H1 (cell line): Measurements from ENCODE around the gene NECTIN3. TPM values are rescaled to one million over a fixed set of nuclear protein-coding genes. Genes with fewer than 3 reads are reported as not detected.

Experiments used
- CTCF ChIA-PET: fragments of 300-600 bp; sonication (Branson Sonifier 250); formaldehyde crosslinking; loops from one replicate; lab custom pipeline; 2021; ENCODE audit not compliant: partially characterized antibody; lab: Charles Lee
- POLR2A ChIA-PET: fragments of 300-600 bp; sonication (Branson Sonifier 250); formaldehyde crosslinking; loops from one replicate; lab custom pipeline; 2021; ENCODE audit warnings: inconsistent platforms; ENCODE audit not compliant: partially characterized antibody; lab: Charles Lee
- DNase-seq, 2 experiments: peaks; one replicate each; pipeline versions ENCODE4 v3.0.0 to v3.0.0-alpha.2; 2010 to 2022; ENCODE audit warnings: low spot score in 2 of 2, low read depth in 1 of 2, mixed read lengths in 1 of 2
- FAIRE-seq: peaks from 2 replicates; lab custom pipeline; 2011; peaks lifted over from hg19 to GRCh38; lab: Jason Lieb, UNC
- H2AFZ ChIP-seq: 2 replicates; pipeline ENCODE4 v1.8.1; 2012; ENCODE audit warnings: low read length, inconsistent platforms
- H2AK5ac ChIP-seq: 2 replicates; pipeline ENCODE4 v1.6.1; 2013; ENCODE audit warnings: low read depth, low read length
- H2BK120ac ChIP-seq: replicated peaks from 2 replicates; pipeline ENCODE3; 2013; ENCODE audit warnings: low read depth, low read length, inconsistent platforms
- H2BK12ac ChIP-seq: 2 replicates; pipeline ENCODE4 v1.6.1; 2013; ENCODE audit warnings: low read depth, low read length
- H2BK15ac ChIP-seq: 2 replicates; pipeline ENCODE4 v1.6.1; 2013; ENCODE audit warnings: low read length
- H2BK20ac ChIP-seq: 2 replicates; pipeline ENCODE4 v1.6.1; 2013; ENCODE audit warnings: low read length
- H2BK5ac ChIP-seq: 2 replicates; pipeline ENCODE4 v1.6.1; 2013; ENCODE audit warnings: low read depth, low read length
- H3K14ac ChIP-seq: 2 replicates; pipeline ENCODE4 v1.6.1; 2013; ENCODE audit warnings: inconsistent platforms; ENCODE audit not compliant: insufficient read length
- H3K18ac ChIP-seq: 2 replicates; pipeline ENCODE4 v1.6.1; 2013; ENCODE audit warnings: low read length; ENCODE audit errors: extremely low read depth
- H3K23ac ChIP-seq: 2 replicates; pipeline ENCODE4 v1.6.1; 2013; ENCODE audit warnings: inconsistent platforms; ENCODE audit not compliant: insufficient read length
- H3K23me2 ChIP-seq: 2 replicates; pipeline ENCODE4 v1.6.1; 2013; ENCODE audit warnings: low read depth, low read length
- H3K27ac ChIP-seq: 2 replicates; pipeline ENCODE4 v1.6.1; 2011; ENCODE audit warnings: low read depth, low read length, inconsistent platforms
- H3K27me3 ChIP-seq, 4 experiments: replicated peaks in 1 of 4; 1 replicate in 1 of 4; 2 replicates in 3 of 4; pipeline versions ENCODE4 v1.6.1 to v1.8.1; 2011 to 2013; ENCODE audit warnings: low read length in 3 of 4, mild to moderate bottlenecking in 3 of 4, inconsistent platforms in 2 of 4, mixed read lengths in 2 of 4, moderate library complexity in 1 of 4; ENCODE audit not compliant: control insufficient read depth in 3 of 4, insufficient read depth in 3 of 4; ENCODE audit errors: extremely low read depth in 1 of 4
- H3K36me3 ChIP-seq, 4 experiments: 2 replicates each; pipeline versions ENCODE4 v1.6.1 to v1.8.1; 2011 to 2013; ENCODE audit warnings: mild to moderate bottlenecking in 4 of 4, low read length in 3 of 4, moderate library complexity in 2 of 4, control low read depth in 1 of 4, inconsistent platforms in 1 of 4; ENCODE audit not compliant: insufficient read depth in 4 of 4, control insufficient read depth in 2 of 4
- H3K4ac ChIP-seq: replicated peaks from 2 replicates; pipeline ENCODE3; 2013; ENCODE audit warnings: low read length, low read depth, mixed read lengths, inconsistent platforms; ENCODE audit not compliant: insufficient read length
- H3K4me1 ChIP-seq, 4 experiments: replicated peaks in 1 of 4; 1 replicate in 1 of 4; 2 replicates in 3 of 4; pipeline versions ENCODE4 v1.6.1 to v1.8.1; 2011 to 2013; ENCODE audit warnings: low read length in 3 of 4, inconsistent platforms in 2 of 4, mixed read lengths in 1 of 4; ENCODE audit not compliant: insufficient read depth in 4 of 4, control insufficient read depth in 3 of 4
- H3K4me2 ChIP-seq, 2 experiments: 2 replicates each; pipeline versions ENCODE4 v1.6.1 to v1.8.1; 2011 to 2013; ENCODE audit warnings: low read depth in 2 of 2, low read length in 2 of 2, control low read depth in 1 of 2, inconsistent platforms in 1 of 2, mild to moderate bottlenecking in 1 of 2; ENCODE audit not compliant: insufficient read depth in 1 of 2
- H3K4me3 ChIP-seq, 4 experiments: fragments of 200-600, 300-600 bp in 1 of 4; sonication (generic), shearing (Covaris generic), sonication (Bioruptor Twin) in 1 of 4; 2 replicates each; pipeline versions ENCODE4 v1.5.1 to v1.8.1; 2011 to 2016; ENCODE audit warnings: low read length in 4 of 4, low read depth in 3 of 4, control low read depth in 2 of 4, inconsistent platforms in 2 of 4, mild to moderate bottlenecking in 2 of 4, mixed read lengths in 1 of 4, moderate library complexity in 1 of 4; ENCODE audit not compliant: insufficient read depth in 2 of 4; ENCODE audit errors: extremely low read depth in 1 of 4
- H3K56ac ChIP-seq: replicated peaks from 2 replicates; pipeline ENCODE3; 2013; ENCODE audit warnings: low read depth, mild to moderate bottlenecking, mixed read lengths, low read length, inconsistent platforms; ENCODE audit not compliant: insufficient read length
- H3K79me1 ChIP-seq: 2 replicates; pipeline ENCODE4 v1.6.1; 2013; ENCODE audit warnings: low read depth, low read length, control low read depth
- H3K79me2 ChIP-seq, 2 experiments: 2 replicates each; pipeline versions ENCODE4 v1.6.1 to v1.8.1; 2012 to 2013; ENCODE audit warnings: low read length in 2 of 2, mild to moderate bottlenecking in 2 of 2, inconsistent platforms in 1 of 2; ENCODE audit not compliant: insufficient read depth in 2 of 2, control insufficient read depth in 1 of 2
- H3K9ac ChIP-seq, 4 experiments: replicated peaks in 1 of 4; 1 replicate in 1 of 4; 2 replicates in 3 of 4; pipeline versions ENCODE4 v1.6.1 to v1.8.1; 2011 to 2013; ENCODE audit warnings: low read depth in 3 of 4, low read length in 3 of 4, control low read depth in 2 of 4, mild to moderate bottlenecking in 2 of 4, moderate library complexity in 2 of 4, inconsistent platforms in 1 of 4; ENCODE audit errors: extremely low read depth in 1 of 4
- H3K9me3 ChIP-seq, 2 experiments: 2 replicates each; pipeline versions ENCODE4 v1.6.1 to v1.8.1; 2012 to 2013; ENCODE audit warnings: mild to moderate bottlenecking in 2 of 2, moderate library complexity in 2 of 2, control low read depth in 1 of 2, inconsistent platforms in 1 of 2, low read depth in 1 of 2, low read length in 1 of 2, mixed read lengths in 1 of 2; ENCODE audit not compliant: insufficient read depth in 2 of 2
- H4K20me1 ChIP-seq, 2 experiments: replicated peaks in 1 of 2; 2 replicates each; pipeline versions ENCODE3 to v1.8.1; 2011 to 2013; ENCODE audit warnings: inconsistent platforms in 2 of 2, low read length in 2 of 2, mild to moderate bottlenecking in 1 of 2; ENCODE audit not compliant: insufficient read depth in 2 of 2, control insufficient read depth in 1 of 2
- H4K5ac ChIP-seq: 2 replicates; pipeline ENCODE4 v1.6.1; 2013; ENCODE audit warnings: low read length, low read depth, mixed read lengths, inconsistent platforms; ENCODE audit not compliant: insufficient read length
- H4K8ac ChIP-seq: 2 replicates; pipeline ENCODE4 v1.8.0; 2013; ENCODE audit warnings: mild to moderate bottlenecking, moderate library complexity, low read length, inconsistent platforms; ENCODE audit not compliant: insufficient read depth; ENCODE audit errors: extremely low read depth
- H4K91ac ChIP-seq: replicated peaks from 2 replicates; pipeline ENCODE3; 2013; ENCODE audit warnings: low read length, mixed read lengths, inconsistent platforms; ENCODE audit not compliant: insufficient read length
- CTBP2 ChIP-seq: IDR thresholded peaks from 2 replicates; pipeline ENCODE4 v1.7.0; 2011; ENCODE audit warnings: borderline replicate concordance, mild to moderate bottlenecking, moderate library complexity, mixed read lengths, low read length; ENCODE audit not compliant: insufficient read depth, insufficient read length
- MAFK ChIP-seq: IDR thresholded peaks from 2 replicates; pipeline ENCODE4 v1.6.1; 2012; ENCODE audit warnings: low read depth, mild to moderate bottlenecking, improper control_type of control experiment, low read length
- POLR2A ChIP-seq, 2 experiments: IDR thresholded peaks; 1 replicate in 1 of 2; 2 replicates in 1 of 2; pipeline ENCODE4 v1.6.1; 2011; ENCODE audit warnings: low read depth in 2 of 2, low read length in 2 of 2, mild to moderate bottlenecking in 2 of 2; ENCODE audit errors: control extremely low read depth in 1 of 2
- RFX5 ChIP-seq: IDR thresholded peaks from 2 replicates; pipeline ENCODE4 v1.6.1; 2011; ENCODE audit warnings: low read depth, low read length, improper control_type of control experiment, borderline replicate concordance
- SP1 ChIP-seq: IDR thresholded peaks from 2 replicates; pipeline ENCODE4 v1.6.1; 2011; ENCODE audit warnings: low read depth, low read length
- SUZ12 ChIP-seq: fragments of 200-600 bp; sonication (generic); IDR thresholded peaks from 2 replicates; pipeline ENCODE4 v1.6.1; 2012; ENCODE audit warnings: mild to moderate bottlenecking, inconsistent platforms, low read length, moderate library complexity, mixed read lengths
- YY1 ChIP-seq: IDR thresholded peaks from 2 replicates; pipeline ENCODE4 v1.6.1; 2011; ENCODE audit warnings: low read depth, mild to moderate bottlenecking, low read length
- WGBS, 2 experiments: shearing (Covaris generic) in 1 of 2; methylation state at CpG; one replicate each; pipeline versions ENCODE4 v1.1.6 to v1.1.7; 2013 to 2015; ENCODE audit warnings: low lambda C conversion rate in 2 of 2, mixed read lengths in 2 of 2, inconsistent platforms in 1 of 2, low coverage in 1 of 2, missing lambda C conversion rate in 1 of 2; ENCODE audit not compliant: insufficient replicate concordance in 2 of 2, insufficient coverage in 1 of 2, insufficient read length in 1 of 2; ENCODE audit errors: extremely low coverage in 1 of 2, missing lambda C conversion rate in 1 of 2; 5-methylcytosine and 5-hydroxymethylcytosine counted together
- polyA plus RNA-seq, 7 experiments: library from polyadenylated mRNA; depleted of rRNA in 3 of 7; stranded (reverse) in 5 of 7; unstranded in 2 of 7; fragments of >200 nt in 5 of 7; fragments of 200-250 nt in 2 of 7; gene quantifications; 1 replicate in 5 of 7; 2 replicates in 1 of 7; 4 replicates in 1 of 7; pipeline versions ENCODE4 v1.2.1 to v1.2.3, GENCODE V29; 2011 to 2013; ENCODE audit warnings: missing spikeins in 2 of 7, mixed read lengths in 2 of 7
- total RNA-seq: library from RNA; stranded (reverse); fragmentation: NEBNext Ultra II Directional; extraction: Animal tissue kit (Norgen Biotek cat#: 25700); gene quantifications from 2 replicates; pipeline ENCODE4 v1.2.1, GENCODE V29; 2021
- TF ChIP-seq, protein P1 (sequence below): IDR thresholded peaks from 2 replicates; pipeline ENCODE4 v1.6.1; 2012; ENCODE audit warnings: low read length, inconsistent platforms

Gene NECTIN3
- total and polyA plus RNA-seq, 2 of the 8 experiments (the other 6 are each of a cell fraction or from before 2014, with no cell fraction given) = 13.6 to 50.6 TPM

DNA sequence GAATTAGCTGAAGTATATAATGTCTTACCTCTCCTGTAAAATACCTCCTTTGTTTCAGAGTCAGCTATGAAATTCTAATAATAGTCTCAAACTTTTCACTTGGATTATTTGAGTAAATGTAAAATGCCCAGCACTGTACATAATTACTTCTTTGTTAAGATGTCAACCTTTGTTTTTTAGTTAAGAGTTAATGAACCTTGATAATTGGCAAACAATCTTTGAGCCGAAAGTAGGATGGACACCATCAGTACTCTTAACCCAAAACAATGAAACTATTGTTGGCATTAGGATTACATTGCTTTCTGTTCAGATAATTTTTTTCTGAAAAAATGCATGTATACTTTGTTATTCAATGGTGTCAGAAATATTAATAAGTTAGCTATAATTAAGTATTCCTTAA lies 3.0 kb upstream of the NECTIN3 start:
- H2BK5ac ChIP-seq = no peak overlapping the region
- peaks cover 0 to 4% of the 10 kb centered on the region in 2 experiments for H4K20me1 ChIP-seq
- H3K79me1 ChIP-seq = no peaks in the 10 kb centered on the region
- H3K4ac ChIP-seq = no peak overlapping the region
- H3K4me3 ChIP-seq = no peak overlapping the region
- H3K9ac ChIP-seq = no peak overlapping the region
- no peaks in the 10 kb centered on the region for H3K27me3 ChIP-seq
- CTCF ChIA-PET = interaction anchor here (1.3 kb wide), 1 partner anchor 12 kb away, joined by 5 read pairs; no protein-coding TSS in a partner anchor
- no peak overlapping the region for H3K18ac ChIP-seq
- H2AFZ ChIP-seq = no peak overlapping the region
- H3K9me3 ChIP-seq = no peaks in the 10 kb centered on the region
- FAIRE-seq (no peak), DNase-seq (no peak)
- no peak overlapping the region for H2BK12ac ChIP-seq
- no peak overlapping the region for H2AK5ac ChIP-seq
- WGBS, 2 experiments = 91% methylated on average over 1 of the region's 1 CpG; no CpG with 5 or more reads in 1 of the 2 experiments
- H2BK120ac ChIP-seq = no peak overlapping the region
- H4K5ac ChIP-seq = no peak overlapping the region
- no peak overlapping the region for H3K23ac ChIP-seq
- no peak overlapping the region for H3K27ac ChIP-seq
- no peak overlapping the region for H2BK20ac ChIP-seq
- H3K36me3 ChIP-seq = no peaks in the 10 kb centered on the region
- H3K4me1 ChIP-seq = no peaks in the 10 kb centered on the region; a peak in 1 of 7 replicates
- no peak overlapping the region for H3K56ac ChIP-seq
- TF ChIP-seq SP1 (no peak), SUZ12 (no peak), CTBP2 (no peak), RFX5 (no peak), MAFK (no peak), YY1 (no peak), POLR2A (IDR thresholded peaks at IDR 0.05; ENCODE audit: control extremely low read depth in 1 of 2, low read depth in 2 of 2, low read length in 2 of 2) (no peak)
- TF ChIP-seq, protein P1, sequence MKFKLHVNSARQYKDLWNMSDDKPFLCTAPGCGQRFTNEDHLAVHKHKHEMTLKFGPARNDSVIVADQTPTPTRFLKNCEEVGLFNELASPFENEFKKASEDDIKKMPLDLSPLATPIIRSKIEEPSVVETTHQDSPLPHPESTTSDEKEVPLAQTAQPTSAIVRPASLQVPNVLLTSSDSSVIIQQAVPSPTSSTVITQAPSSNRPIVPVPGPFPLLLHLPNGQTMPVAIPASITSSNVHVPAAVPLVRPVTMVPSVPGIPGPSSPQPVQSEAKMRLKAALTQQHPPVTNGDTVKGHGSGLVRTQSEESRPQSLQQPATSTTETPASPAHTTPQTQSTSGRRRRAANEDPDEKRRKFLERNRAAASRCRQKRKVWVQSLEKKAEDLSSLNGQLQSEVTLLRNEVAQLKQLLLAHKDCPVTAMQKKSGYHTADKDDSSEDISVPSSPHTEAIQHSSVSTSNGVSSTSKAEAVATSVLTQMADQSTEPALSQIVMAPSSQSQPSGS = no peak
- TF ChIP-seq, all 59 proteins: peak for 0
- H3K4me2 ChIP-seq = no peak overlapping the region
- no peak overlapping the region for H2BK15ac ChIP-seq
- H4K8ac ChIP-seq = no peak overlapping the region
- peaks cover 21% of the 10 kb centered on the region for H3K23me2 ChIP-seq
- no peak overlapping the region for H3K14ac ChIP-seq
- peaks cover 16 to 36% of the 10 kb centered on the region in 2 experiments for H3K79me2 ChIP-seq
- H4K91ac ChIP-seq = no peak overlapping the region
- POLR2A ChIA-PET = interaction anchor here (0.9 to 1.8 kb wide), 3 partner anchors 9 to 104 kb away, joined by 3 to 5 read pairs (median 3); no protein-coding TSS in a partner anchor
